Stomach (tissue), 9 donors: ENCODE measurements around the gene SPATA18. TPM values are rescaled to one million over a fixed set of nuclear protein-coding genes. Genes with fewer than 3 reads are reported as not detected.

Source experiments
- DNase-seq, 2 donors: peaks; one replicate each; pipeline versions ENCODE4 v3.0.0 to v3.0.0-alpha.2; 2013 to 2019
- H3K27ac ChIP-seq, 5 donors: fragments of 200-600 bp in 4 of 5; sonication (generic) in 4 of 5; one replicate each; pipeline ENCODE4 v1.5.1; 2013 to 2019; ENCODE audit warnings: mild to moderate bottlenecking in 1 of 5, moderate library complexity in 1 of 5
- H3K27me3 ChIP-seq, 3 donors: fragments of 200-600 bp; sonication (generic); one replicate each; pipeline ENCODE4 v1.5.1; 2017 to 2019; ENCODE audit warnings: mixed run types in 1 of 3
- H3K36me3 ChIP-seq, 4 donors: fragments of 200-600 bp; sonication (generic); 1 replicate in 3 of 4; 2 replicates in 1 of 4; pipeline ENCODE4 v1.5.1; 2016 to 2019
- H3K4me1 ChIP-seq, 4 donors: fragments of 200-600 bp; sonication (generic); one replicate each; pipeline ENCODE4 v1.5.1; 2016 to 2019
- H3K4me3 ChIP-seq, 4 donors: fragments of 200-600 bp; sonication (generic) in 3 of 4; one replicate each; pipeline ENCODE4 v1.5.1; 2016 to 2019; ENCODE audit warnings: mild to moderate bottlenecking in 1 of 4
- H3K9me3 ChIP-seq, 4 donors: fragments of 200-600 bp; sonication (generic); one replicate each; pipeline ENCODE4 v1.5.1; 2016 to 2019
- CTCF ChIP-seq, 7 experiments: fragments of 450-650 bp in 4 of 7; fragments of 200-600 bp in 3 of 7; sonication (generic) in 3 of 7; IDR thresholded peaks; one replicate each; pipeline ENCODE4 v1.5.1; 2016 to 2019; ENCODE audit warnings: antibody characterized with exemption in 7 of 7, control low read depth in 2 of 7, mild to moderate bottlenecking in 1 of 7
- EP300 ChIP-seq: sonication (generic); formaldehyde crosslinking; IDR thresholded peaks from one replicate; pipeline ENCODE4 v1.6.1; 2017; ENCODE audit warnings: antibody characterized with exemption
- POLR2A ChIP-seq, 4 donors: fragments of 450-650 bp; IDR thresholded peaks; one replicate each; pipeline ENCODE4 v1.6.1; 2016; ENCODE audit warnings: antibody characterized with exemption in 4 of 4, control low read depth in 2 of 4, mild to moderate bottlenecking in 1 of 4, moderate library complexity in 1 of 4
- POLR2AphosphoS5 ChIP-seq, 3 donors: sonication (generic); formaldehyde crosslinking; IDR thresholded peaks; one replicate each; pipeline ENCODE4 v1.6.1; 2016; ENCODE audit warnings: antibody characterized with exemption in 3 of 3
- WGBS, 5 donors: extraction: QIAGEN DNeasy Blood & Tissue Kit in 3 of 5; methylation state at CpG; one replicate each; pipeline versions ENCODE4 v1.1.5 to v1.1.7; 2013 to 2018; 5-methylcytosine and 5-hydroxymethylcytosine counted together
- intact Hi-C: fragments of 100-400 bp; cut with DNase I; formaldehyde crosslinking; loops from one replicate; pipeline ENCODE4 v1.15.1; 2023; ENCODE audit warnings: low total_unique reads
- polyA plus RNA-seq, 3 donors: library from polyadenylated mRNA; stranded (reverse); fragments of 200-250 nt; gene quantifications; one replicate each; pipeline ENCODE4 v1.2.3, GENCODE V29; 2013
- total RNA-seq, 5 donors: library from RNA; depleted of rRNA; stranded (reverse); fragments of >200 nt; gene quantifications; one replicate each; pipeline versions ENCODE4 v1.1.0 to v1.2.3, GENCODE V29; 2014 to 2016
- donor health status: healthy with polysubstance abuse.
- donor health status: Bipolar disorder and iron deficiency.
- donor health status: healthy.

Gene SPATA18
- total and polyA plus RNA-seq, 8 donors = 1.8 to 21.1 (median 3.9) TPM; not detected in 1

- Histone ChIP-seq H3K27me3 (no peaks in the 10 kb centered on the region), H3K27ac (no peak overlapping the region), H3K36me3 (no peaks in the 10 kb centered on the region), H3K4me3 (no peak overlapping the region), H3K4me1 (no peaks in the 10 kb centered on the region), H3K9me3 (no peaks in the 10 kb centered on the region)
- WGBS, 5 donors = 66 to 91% (median 77%) methylated on average over 1 of the region's 1 CpG
- intact Hi-C loops = no loop called here
- no peak for DNase-seq
- TF ChIP-seq EP300 (no peak), CTCF (IDR thresholded peaks at IDR 0.05) (no peak), POLR2A (IDR thresholded peaks at IDR 0.05) (no peak), POLR2AphosphoS5 (IDR thresholded peaks at IDR 0.05) (no peak)
These were observed 56.6 kb downstream of the SPATA18 start for GRCh38 chr4:52107745-52108144.

GRCh38 chr4:52110171-52110570 is 59.1 kb downstream of the SPATA18 start:
- no peaks in the 10 kb centered on the region for H3K4me1 ChIP-seq
- TF ChIP-seq EP300 = no peak
- TF ChIP-seq POLR2A (IDR thresholded peaks at IDR 0.05) = no peak
- no peak for TF ChIP-seq CTCF (IDR thresholded peaks at IDR 0.05)
- no peak for TF ChIP-seq POLR2AphosphoS5 (IDR thresholded peaks at IDR 0.05)
- no peak for DNase-seq
- intact Hi-C loops = no loop called here
- H3K27ac ChIP-seq = no peak overlapping the region
- no peak overlapping the region for H3K4me3 ChIP-seq
- no peaks in the 10 kb centered on the region for H3K9me3 ChIP-seq
- H3K27me3 ChIP-seq = no peaks in the 10 kb centered on the region
- 79 to 95% (median 86%) methylated on average over 1 of the region's 1 CpG for WGBS, 5 donors
- H3K36me3 ChIP-seq = no peaks in the 10 kb centered on the region

GRCh38 chr4:52111995-52112394 is 60.9 kb downstream of the SPATA18 start:
- 63 to 76% (median 67%) methylated on average over 1 of the region's 1 CpG for WGBS, 5 donors
- no peak overlapping the region for H3K27ac ChIP-seq
- intact Hi-C loops = no loop called here

GRCh38 chr4:52112411-52112810 is 61.3 kb downstream of the SPATA18 start:
- H3K4me3 ChIP-seq = no peak overlapping the region
- peak in 1 of 2 donors; percentile 23 for DNase-seq
- no peaks in the 10 kb centered on the region for H3K27me3 ChIP-seq
- no peaks in the 10 kb centered on the region for H3K36me3 ChIP-seq
- H3K9me3 ChIP-seq = no peaks in the 10 kb centered on the region
- intact Hi-C loops = no loop called here
- H3K4me1 ChIP-seq = no peaks in the 10 kb centered on the region
- H3K27ac ChIP-seq = no peak overlapping the region
- 62 to 80% (median 72%) methylated on average over 1 of the region's 1 CpG for WGBS, 5 donors
- TF ChIP-seq EP300 (no peak), CTCF (IDR thresholded peaks at IDR 0.05) (no peak), POLR2A (IDR thresholded peaks at IDR 0.05) (no peak), POLR2AphosphoS5 (IDR thresholded peaks at IDR 0.05) (no peak)

More at GRCh38 chr4:52111995-52112394, 60.9 kb downstream of the SPATA18 start:
- H3K9me3 ChIP-seq = no peaks in the 10 kb centered on the region
- no peaks in the 10 kb centered on the region for H3K4me1 ChIP-seq
- no peak for TF ChIP-seq CTCF (IDR thresholded peaks at IDR 0.05)
- TF ChIP-seq POLR2A (IDR thresholded peaks at IDR 0.05) = no peak
- no peak for TF ChIP-seq POLR2AphosphoS5 (IDR thresholded peaks at IDR 0.05)
- TF ChIP-seq EP300 = no peak
- no peak for DNase-seq
- no peak overlapping the region for H3K4me3 ChIP-seq
- no peaks in the 10 kb centered on the region for H3K36me3 ChIP-seq
- H3K27me3 ChIP-seq = no peaks in the 10 kb centered on the region
